Adrenal gland (tissue), 5 donors: Measurements from ENCODE around the gene TFCP2L1.

ENCODE experiments used
- CTCF ChIP-seq, 6 experiments: fragments of 450-650 bp in 4 of 6; fragments of 200-600 bp in 2 of 6; sonication (generic) in 1 of 6; IDR thresholded peaks; 1 replicate in 5 of 6; 2 replicates in 1 of 6; pipeline versions ENCODE4 v1.5.1 to v1.8.0; 2016 to 2021; ENCODE audit warnings: antibody characterized with exemption in 6 of 6, mild to moderate bottlenecking in 2 of 6, moderate library complexity in 1 of 6
- POLR2A ChIP-seq, 2 donors: fragments of 450-650 bp; IDR thresholded peaks; one replicate each; pipeline ENCODE4 v1.6.1; 2017; ENCODE audit warnings: antibody characterized with exemption in 2 of 2, mild to moderate bottlenecking in 2 of 2, moderate library complexity in 1 of 2
- donor health status: DM: no; HTN: no; CAD: no.

GRCh38 chr2:121309801-121310200, 24.8 kb upstream of the TFCP2L1 start:
- TF ChIP-seq CTCF (IDR thresholded peaks at IDR 0.05): no peak
- TF ChIP-seq POLR2A (IDR thresholded peaks at IDR 0.05): no peak
